Fibroblast of lung (primary cell): ENCODE data around the gene LCNL1. TPM values are rescaled to one million over a fixed set of nuclear protein-coding genes. Genes with fewer than 3 reads are reported as not detected.
"Not testable (repeated sequence)": the region's sequence is repeated elsewhere in the genome, so short reads cannot be mapped to it uniquely, and the experiment has no call there.

Experiments
- DNase-seq, 2 donors: peaks; one replicate each; pipeline versions ENCODE4 v3.0.0 to v3.0.0-alpha.2; 2010; ENCODE audit warnings: low read depth in 2 of 2
- H2AFZ ChIP-seq: 2 replicates; pipeline ENCODE4 v1.5.1; 2012; ENCODE audit warnings: low read length, control low read depth, inconsistent platforms
- H3K27ac ChIP-seq: 2 replicates; pipeline ENCODE4 v1.5.1; 2011; ENCODE audit warnings: low read length, control low read depth; ENCODE audit not compliant: insufficient read depth
- H3K27me3 ChIP-seq: 2 replicates; pipeline ENCODE4 v1.5.1; 2011; ENCODE audit warnings: mild to moderate bottlenecking, low read length; ENCODE audit not compliant: control insufficient read depth, insufficient read depth
- H3K36me3 ChIP-seq: 2 replicates; pipeline ENCODE4 v1.5.1; 2011; ENCODE audit warnings: low read length; ENCODE audit not compliant: control insufficient read depth, insufficient read depth
- H3K4me1 ChIP-seq: 2 replicates; pipeline ENCODE4 v1.5.1; 2011; ENCODE audit warnings: low read length; ENCODE audit not compliant: control insufficient read depth, insufficient read depth; ENCODE audit errors: extremely low read depth
- H3K4me2 ChIP-seq: 2 replicates; pipeline ENCODE4 v1.5.1; 2011; ENCODE audit warnings: low read length, control low read depth; ENCODE audit not compliant: insufficient read depth; ENCODE audit errors: extremely low read depth
- H3K4me3 ChIP-seq, 4 experiments: fragments of 200-600 bp in 1 of 4; sonication (generic) in 1 of 4; replicated peaks in 1 of 4; 2 replicates each; pipeline ENCODE4 v1.5.1; 2011 to 2016; ENCODE audit warnings: low read length in 4 of 4, low read depth in 3 of 4, mild to moderate bottlenecking in 3 of 4, control low read depth in 2 of 4, inconsistent platforms in 1 of 4, mixed read lengths in 1 of 4; ENCODE audit not compliant: insufficient read depth in 1 of 4; ENCODE audit errors: control extremely low read depth in 1 of 4
- H3K79me2 ChIP-seq: 2 replicates; pipeline ENCODE4 v1.5.1; 2012; ENCODE audit warnings: mild to moderate bottlenecking, low read length, inconsistent platforms; ENCODE audit not compliant: control insufficient read depth, insufficient read depth
- H3K9ac ChIP-seq: 2 replicates; pipeline ENCODE4 v1.5.1; 2011; ENCODE audit warnings: mild to moderate bottlenecking, low read length, control low read depth; ENCODE audit not compliant: insufficient read depth
- H3K9me3 ChIP-seq: 2 replicates; pipeline ENCODE4 v1.5.1; 2012; ENCODE audit warnings: low read depth, low read length; ENCODE audit not compliant: control insufficient read depth, insufficient read depth
- H4K20me1 ChIP-seq: 2 replicates; pipeline ENCODE4 v1.5.1; 2011; ENCODE audit warnings: low read length; ENCODE audit not compliant: control insufficient read depth, insufficient read depth; ENCODE audit errors: extremely low read depth
- CTCF ChIP-seq, 2 donors: IDR thresholded peaks in 1 of 2; conservative IDR thresholded peaks in 1 of 2; 1 replicate in 1 of 2; 2 replicates in 1 of 2; pipeline ENCODE4 v1.5.1; 2011 to 2012; ENCODE audit warnings: low read length in 2 of 2, control low read depth in 1 of 2, inconsistent platforms in 1 of 2, low read depth in 1 of 2, mild to moderate bottlenecking in 1 of 2
- EZH2 ChIP-seq: IDR thresholded peaks from 2 replicates; pipeline ENCODE4 v1.5.1; 2012; ENCODE audit warnings: low read length, control low read depth, mild to moderate bottlenecking; ENCODE audit errors: missing control alignments
- polyA plus RNA-seq, 2 donors: library from polyadenylated mRNA; depleted of rRNA in 1 of 2; stranded (reverse) in 1 of 2; unstranded in 1 of 2; fragments of >200 nt; gene quantifications; 2 replicates each; pipeline ENCODE4 v1.2.1, GENCODE V29; 2011 to 2012; ENCODE audit warnings: missing spikeins in 1 of 2
- total RNA-seq: library from RNA; depleted of rRNA; stranded (reverse); fragments of >200 nt; gene quantifications from 2 replicates; pipeline ENCODE4 v1.2.1, GENCODE V29; 2014

LCNL1 gene
- total and polyA plus RNA-seq, 2 donors (not counting 1 experiment from before 2014, with no cell fraction given), result 1.4 to 6.3 TPM

GRCh38 chr9:137004285-137004684 lies 21.5 kb downstream of the LCNL1 start:
- not testable (repeated sequence) for H3K27me3 ChIP-seq, H3K27ac ChIP-seq, H3K9me3 ChIP-seq, DNase-seq, H3K9ac ChIP-seq, H3K4me3 ChIP-seq, H3K36me3 ChIP-seq, H4K20me1 ChIP-seq, H3K79me2 ChIP-seq, H3K4me2 ChIP-seq, H2AFZ ChIP-seq
- peaks cover 13% of the 10 kb centered on the region for H3K4me1 ChIP-seq
- TF ChIP-seq CTCF (conservative IDR thresholded peaks at IDR 0.05 in 1 of 2, IDR thresholded peaks at IDR 0.05 in 1 of 2; ENCODE audit: low read depth in 1 of 2, low read length in 2 of 2), result peak in 1 of 2 donors; percentile 31

GRCh38 chr9:137006116-137007003 lies 23.6 kb downstream of the LCNL1 start:
- DNase-seq, result peak in 1 of 2 donors; percentile 54
- no peak overlapping the region for H2AFZ ChIP-seq
- no peak overlapping the region for H3K4me3 ChIP-seq

More at GRCh38 chr9:137006116-137007003, 23.6 kb downstream of the LCNL1 start:
- Histone ChIP-seq H3K79me2 (no peaks in the 10 kb centered on the region), H3K4me1 (peaks cover 8% of the 10 kb centered on the region), H3K9ac (no peak overlapping the region), H3K27me3 (no peaks in the 10 kb centered on the region), H4K20me1 (no peaks in the 10 kb centered on the region), H3K4me2 (no peak overlapping the region), H3K27ac (no peak overlapping the region), H3K36me3 (peaks cover 4% of the 10 kb centered on the region), H3K9me3 (no peaks in the 10 kb centered on the region)
- TF ChIP-seq EZH2 (no peak), CTCF (conservative IDR thresholded peaks at IDR 0.05 in 1 of 2, IDR thresholded peaks at IDR 0.05 in 1 of 2; ENCODE audit: low read depth in 1 of 2, low read length in 2 of 2) (no peak)
